Smooth muscle cell (in vitro differentiated cells): Measurements from ENCODE around the gene CBY3. TPM values are rescaled to one million over a fixed set of nuclear protein-coding genes. Genes with fewer than 3 reads are reported as not detected.
"Not testable (repeated sequence)": the region's sequence is repeated elsewhere in the genome, so short reads cannot be mapped to it uniquely, and the experiment has no call there.

Experiments
- DNase-seq: peaks from one replicate; lab custom pipeline; 2025; ENCODE audit not compliant: unreplicated experiment; lab: John Stamatoyannopoulos, UW
- H2AFZ ChIP-seq: fragments of 200-600 bp; sonication (generic); 2 replicates; pipeline ENCODE4 v1.6.0; 2016; ENCODE audit warnings: antibody characterized with exemption, low read depth, mild to moderate bottlenecking
- H3F3A ChIP-seq: fragments of 200-600 bp; sonication (generic); 2 replicates; pipeline ENCODE4 v1.6.0; 2017; ENCODE audit warnings: antibody characterized with exemption, low read depth
- H3K27ac ChIP-seq: fragments of 200-600 bp; sonication (generic); 2 replicates; pipeline ENCODE4 v1.5.1; 2016; ENCODE audit warnings: low read depth, mild to moderate bottlenecking
- H3K27me3 ChIP-seq: fragments of 200-600 bp; sonication (generic); 2 replicates; pipeline ENCODE4 v1.6.1; 2016; ENCODE audit warnings: low read depth, mild to moderate bottlenecking
- H3K36me3 ChIP-seq: fragments of 200-600 bp; sonication (generic); 2 replicates; pipeline ENCODE4 v1.5.1; 2016; ENCODE audit warnings: low read depth
- H3K4me1 ChIP-seq: fragments of 200-600 bp; sonication (generic); 2 replicates; pipeline ENCODE4 v1.5.1; 2016; ENCODE audit warnings: low read depth
- H3K4me2 ChIP-seq: fragments of 200-600 bp; sonication (generic); 2 replicates; pipeline ENCODE4 v1.6.0; 2016; ENCODE audit warnings: mild to moderate bottlenecking
- H3K4me3 ChIP-seq: fragments of 200-600 bp; sonication (generic); 2 replicates; pipeline ENCODE4 v1.5.1; 2016; ENCODE audit warnings: mild to moderate bottlenecking
- H3K79me2 ChIP-seq: fragments of 200-600 bp; sonication (generic); 2 replicates; pipeline ENCODE4 v1.6.0; 2016; ENCODE audit warnings: low read depth, mild to moderate bottlenecking
- H3K9ac ChIP-seq: fragments of 200-600 bp; sonication (generic); 2 replicates; pipeline ENCODE4 v1.6.0; 2016; ENCODE audit warnings: low read depth
- H3K9me3 ChIP-seq: fragments of 200-600 bp; sonication (generic); replicated peaks from 2 replicates; pipeline ENCODE4 v1.5.1; 2016; ENCODE audit warnings: low read depth
- H4K20me1 ChIP-seq: fragments of 200-600 bp; sonication (generic); 2 replicates; pipeline ENCODE4 v1.6.0; 2016; ENCODE audit warnings: low read depth
- WGBS: methylation state at CpG from one replicate; pipeline ENCODE4 v1.1.7; 2016; ENCODE audit warnings: low lambda C conversion rate; 5-methylcytosine and 5-hydroxymethylcytosine counted together
- polyA plus RNA-seq: library from polyadenylated mRNA; unstranded; fragments of >200 nt; fragmentation: Nextera tagmentation; extraction: Ambion mirVana; gene quantifications from 2 replicates; pipeline ENCODE4 v1.2.1, GENCODE V29; 2016
- small RNA-seq: library from RNA; depleted of rRNA; stranded (forward); fragments of <200 nt; gene quantifications from one replicate; pipeline ENCODE3, GENCODE V24; 2014
- total RNA-seq: library from RNA; depleted of rRNA; stranded (reverse); fragments of >200 nt; gene quantifications from 2 replicates; pipeline ENCODE4 v1.2.3, GENCODE V29; 2014

The CBY3 gene
- total and polyA plus RNA-seq, 2 experiments from 2014 or later, result not detected

GRCh38 chr5:179634370-179635172, 46.3 kb downstream of the CBY3 start:
- not testable (repeated sequence) for DNase-seq, H4K20me1 ChIP-seq, H2AFZ ChIP-seq, H3K27ac ChIP-seq, H3F3A ChIP-seq, H3K4me1 ChIP-seq, H3K9me3 ChIP-seq, H3K27me3 ChIP-seq, H3K36me3 ChIP-seq, H3K79me2 ChIP-seq, H3K9ac ChIP-seq, H3K4me3 ChIP-seq
- 11% methylated on average over 14 of the region's 49 CpGs for WGBS
- peak overlapping the region; percentile 61 for H3K4me2 ChIP-seq

GRCh38 chr5:179633501-179634369, 47.1 kb downstream of the CBY3 start:
- H3K9me3 ChIP-seq, H2AFZ ChIP-seq, H3K36me3 ChIP-seq, H3K4me1 ChIP-seq, H3K27ac ChIP-seq, H3K27me3 ChIP-seq, H4K20me1 ChIP-seq, DNase-seq, H3K9ac ChIP-seq, H3F3A ChIP-seq, H3K79me2 ChIP-seq: not testable (repeated sequence)
- H3K4me3 ChIP-seq, result peak overlapping the region; percentile 42
- WGBS, result 81% methylated on average over 21 of the region's 38 CpGs
- H3K4me2 ChIP-seq, result peak overlapping the region; percentile 80

Small RNA genes within 50 kb of the gene (small RNA-seq; reads per million reads assigned to genes)
- gene RF00017, result not detected

Other genes starting within 250 kb of the CBY3 start
- gene RUFY1, start 130.5 kb downstream of the CBY3 start, total RNA-seq, result 26.4 and 41.6 TPM in 2 replicates
- 23.8 and 30.3 TPM in 2 replicates for gene RUFY1, start 130.5 kb downstream of the CBY3 start, polyA plus RNA-seq
- gene HNRNPH1, start 57.4 kb downstream of the CBY3 start, total RNA-seq, result 384 and 421 TPM in 2 replicates
- gene HNRNPH1, start 57.4 kb downstream of the CBY3 start, polyA plus RNA-seq, result 60.9 and 95.9 TPM in 2 replicates
- 513 and 566 TPM in 2 replicates for gene CANX, start 17.9 kb upstream of the CBY3 start, total RNA-seq
- 242 and 274 TPM in 2 replicates for gene CANX, start 17.9 kb upstream of the CBY3 start, polyA plus RNA-seq
- gene MAML1, start 51.8 kb upstream of the CBY3 start, total RNA-seq, result 11.5 and 14.4 TPM in 2 replicates
- gene MAML1, start 51.8 kb upstream of the CBY3 start, polyA plus RNA-seq, result 9.9 and 12.1 TPM in 2 replicates
- gene LTC4S, start 113.0 kb upstream of the CBY3 start, total RNA-seq, result not detected in 2 replicates
- 0.83 TPM in 1 of 2 replicates, not detected in the other for gene LTC4S, start 113.0 kb upstream of the CBY3 start, polyA plus RNA-seq
- gene MGAT4B, start 125.8 kb upstream of the CBY3 start, total RNA-seq, result 60.0 and 60.6 TPM in 2 replicates
- 121 and 140 TPM in 2 replicates for gene MGAT4B, start 125.8 kb upstream of the CBY3 start, polyA plus RNA-seq
- 114 and 129 TPM in 2 replicates for gene SQSTM1, start 139.9 kb upstream of the CBY3 start, total RNA-seq
- 159 and 262 TPM in 2 replicates for gene SQSTM1, start 139.9 kb upstream of the CBY3 start, polyA plus RNA-seq
- 16.5 and 22.8 TPM in 2 replicates for gene MRNIP, start 177.8 kb upstream of the CBY3 start, total RNA-seq
- 11.9 and 19.9 TPM in 2 replicates for gene MRNIP, start 177.8 kb upstream of the CBY3 start, polyA plus RNA-seq
- gene TBC1D9B, start 226.9 kb upstream of the CBY3 start, total RNA-seq, result 47.5 and 58.0 TPM in 2 replicates
- 62.3 and 72.6 TPM in 2 replicates for gene TBC1D9B, start 226.9 kb upstream of the CBY3 start, polyA plus RNA-seq